Measurements from ENCODE around the gene ZNF391. TPM values are rescaled to one million over a fixed set of nuclear protein-coding genes. Genes with fewer than 3 reads are reported as not detected.

The ZNF391 gene
- total and polyA plus RNA-seq, 2 of the 4 experiments (the other 2 are of a cell fraction): 0.18 to 0.22 TPM

DNA sequence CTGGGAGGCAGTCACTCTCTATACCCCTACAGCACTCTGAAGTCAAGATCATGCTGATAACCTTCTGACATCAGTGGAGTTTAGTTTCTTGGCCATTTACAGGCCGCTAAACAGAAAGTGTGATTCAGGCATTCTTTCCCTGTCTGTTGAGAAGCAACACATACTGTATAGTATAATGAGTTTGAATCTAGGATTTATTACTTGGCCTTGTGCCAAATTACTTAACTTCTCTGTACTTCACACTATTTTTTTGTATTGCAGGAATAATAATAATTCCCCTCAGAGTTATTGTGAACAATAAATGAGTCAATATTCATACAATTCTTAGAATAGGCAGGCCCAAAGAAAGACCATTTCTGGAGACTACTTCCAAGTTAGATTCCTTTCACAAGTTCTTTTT lies 4.1 kb downstream of the ZNF391 start:
- no peak for DNase-seq
- Histone ChIP-seq H3K27ac (ENCODE audit: insufficient read depth, low read length) (no peak overlapping the region), H3K18ac (ENCODE audit: low read depth, low read length) (no peak overlapping the region), H3K4me2 (ENCODE audit: low read depth, low read length) (no peak overlapping the region), H3K36me3 (ENCODE audit: control insufficient read depth, insufficient read depth, low read length) (no peaks in the 10 kb centered on the region), H4K91ac (ENCODE audit: insufficient read depth, low read depth, low read length) (no peak overlapping the region), H3K27me3 (ENCODE audit: control insufficient read depth, insufficient read depth, low read length) (no peaks in the 10 kb centered on the region), H2AK5ac (ENCODE audit: low read depth, low read length) (no peak overlapping the region), H3K9ac (ENCODE audit: low read depth, low read length) (no peak overlapping the region), H4K5ac (ENCODE audit: low read depth, low read length) (no peak overlapping the region), H3K23ac (ENCODE audit: low read depth, low read length) (no peak overlapping the region), H3K9me3 (ENCODE audit: control insufficient read depth, insufficient read depth, low read length) (peaks cover 2% of the 10 kb centered on the region; the same call in 1 of the 2 replicates), H3K79me1 (ENCODE audit: low read depth in 1 of 2, low read length in 2 of 2) (no peaks in the 10 kb centered on the region), H4K8ac (ENCODE audit: low read depth in 2 of 2, low read length in 2 of 2) (no peak overlapping the region), H3K56ac (ENCODE audit: extremely low read depth, insufficient read depth, low read length) (no peak overlapping the region), H2AK9ac (replicated peaks; ENCODE audit: low read depth, low read length, poor library complexity) (no peak overlapping the region), H3K4me3 (ENCODE audit: insufficient read depth, low read depth, low read length) (no peak overlapping the region), H2BK15ac (ENCODE audit: low read depth, low read length) (no peak overlapping the region), H4K20me1 (ENCODE audit: insufficient read depth, low read length) (no peaks in the 10 kb centered on the region), H3K14ac (replicated peaks; ENCODE audit: low read depth, low read length) (no peak overlapping the region), H3K4ac (ENCODE audit: low read depth, low read length) (no peak overlapping the region), H2AFZ (replicated peaks; ENCODE audit: low read length, poor library complexity) (no peak overlapping the region), H2BK20ac (ENCODE audit: low read depth, low read length) (no peak overlapping the region), H2BK120ac (ENCODE audit: low read depth, low read length) (no peak overlapping the region), H2BK5ac (ENCODE audit: low read depth, low read length, poor library complexity, severe bottlenecking) (no peak overlapping the region), H3K9me1 (ENCODE audit: insufficient read depth, low read length) (no peaks in the 10 kb centered on the region), H3K4me1 (ENCODE audit: control insufficient read depth, insufficient read depth, low read length) (no peaks in the 10 kb centered on the region)
- dilution Hi-C loops (cut with HindIII; ENCODE audit: low sequenced_read_pairs, unreplicated experiment) (no loop called here), intact Hi-C loops (cut with micrococcal nuclease) (no loop called here), in situ Hi-C loops (cut with MboI; ENCODE audit: low sequenced_read_pairs) (no loop called here)
- CTCF ChIA-PET: no interaction called here
- POLR2A ChIA-PET (ENCODE audit: unreplicated experiment): no interaction called here
- ATAC-seq (ENCODE audit: low read depth): no peak
- TF ChIP-seq RAD21 (IDR thresholded peaks at IDR 0.05; ENCODE audit: low read length) (no peak), POLR2A (IDR thresholded peaks at IDR 0.05; ENCODE audit: low read depth, low read length) (no peak), NFE2L2 (IDR thresholded peaks at IDR 0.05; ENCODE audit: low read depth, low read length) (no peak), RFX5 (IDR thresholded peaks at IDR 0.05; ENCODE audit: low read depth, low read length) (no peak), CEBPB (IDR thresholded peaks at IDR 0.05; ENCODE audit: low read depth, low read length) (no peak), MAZ (IDR thresholded peaks at IDR 0.05; ENCODE audit: borderline replicate concordance, low read depth, low read length) (no peak), FOS (IDR thresholded peaks at IDR 0.05; ENCODE audit: low read depth, low read length) (no peak), ELK1 (IDR thresholded peaks at IDR 0.05; ENCODE audit: borderline replicate concordance, low read depth, low read length) (no peak)
- TF ChIP-seq, protein P1, sequence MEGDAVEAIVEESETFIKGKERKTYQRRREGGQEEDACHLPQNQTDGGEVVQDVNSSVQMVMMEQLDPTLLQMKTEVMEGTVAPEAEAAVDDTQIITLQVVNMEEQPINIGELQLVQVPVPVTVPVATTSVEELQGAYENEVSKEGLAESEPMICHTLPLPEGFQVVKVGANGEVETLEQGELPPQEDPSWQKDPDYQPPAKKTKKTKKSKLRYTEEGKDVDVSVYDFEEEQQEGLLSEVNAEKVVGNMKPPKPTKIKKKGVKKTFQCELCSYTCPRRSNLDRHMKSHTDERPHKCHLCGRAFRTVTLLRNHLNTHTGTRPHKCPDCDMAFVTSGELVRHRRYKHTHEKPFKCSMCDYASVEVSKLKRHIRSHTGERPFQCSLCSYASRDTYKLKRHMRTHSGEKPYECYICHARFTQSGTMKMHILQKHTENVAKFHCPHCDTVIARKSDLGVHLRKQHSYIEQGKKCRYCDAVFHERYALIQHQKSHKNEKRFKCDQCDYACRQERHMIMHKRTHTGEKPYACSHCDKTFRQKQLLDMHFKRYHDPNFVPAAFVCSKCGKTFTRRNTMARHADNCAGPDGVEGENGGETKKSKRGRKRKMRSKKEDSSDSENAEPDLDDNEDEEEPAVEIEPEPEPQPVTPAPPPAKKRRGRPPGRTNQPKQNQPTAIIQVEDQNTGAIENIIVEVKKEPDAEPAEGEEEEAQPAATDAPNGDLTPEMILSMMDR (conservative IDR thresholded peaks at IDR 0.05; ENCODE audit: low read depth, low read length): no peak
- WGBS, 2 experiments (ENCODE audit: extremely low coverage in 2 of 2, insufficient read length in 1 of 2): no CpG with 5 or more reads among the region's 1 CpG
- BruUV-seq (replicated peaks): no TSS peak
